LNCaP clone FGC (cell line): ENCODE measurements around the gene CSNK2A2.

Experiments used
- DNase-seq: peaks from one replicate; pipeline ENCODE4 v3.0.0-alpha.2; 2011; ENCODE audit warnings: low read depth
- H3K4me3 ChIP-seq: 2 replicates; pipeline ENCODE4 v1.5.1; 2011; ENCODE audit warnings: mild to moderate bottlenecking, low read depth, low read length, control low read depth
- TF ChIP-seq, protein P1 (sequence below): IDR thresholded peaks from 2 replicates; pipeline ENCODE4 v1.5.1; 2012; ENCODE audit warnings: mild to moderate bottlenecking; ENCODE audit not compliant: control insufficient read depth, insufficient read depth; ENCODE audit errors: extremely low read depth

Gene CSNK2A2

DNA sequence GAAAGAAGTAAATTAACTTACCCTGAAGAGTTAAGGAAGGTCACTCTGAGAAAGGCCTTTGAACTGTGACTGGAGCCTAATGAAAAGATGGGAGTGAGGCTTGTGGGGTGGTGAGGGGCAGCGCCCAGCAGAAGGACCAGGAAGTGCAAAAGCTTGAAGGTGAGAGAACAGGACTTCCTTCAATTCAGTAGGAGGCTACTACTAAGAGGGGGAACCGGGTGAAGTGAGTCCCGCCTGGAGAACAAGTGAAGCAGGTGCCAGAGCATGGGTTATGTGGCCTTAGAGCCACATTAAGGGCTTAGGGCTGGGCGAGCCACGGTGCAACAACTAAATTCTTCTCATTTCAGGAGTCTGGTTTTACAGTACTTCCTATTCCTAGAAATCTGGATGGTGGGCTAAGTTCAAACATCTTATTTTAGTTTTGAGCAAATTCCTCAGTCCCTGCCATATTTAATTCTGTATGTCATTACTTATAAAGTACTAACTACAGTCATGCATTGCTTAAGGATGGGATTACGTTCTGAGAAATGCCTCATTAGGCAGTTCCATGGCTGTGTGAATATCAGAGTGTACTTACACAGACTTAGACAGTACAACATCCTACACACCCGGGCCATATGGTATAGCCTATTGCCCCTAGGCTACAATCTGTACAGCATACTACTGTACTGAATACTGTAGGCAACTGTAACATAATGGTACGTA, 73.9 kb downstream of the CSNK2A2 start:
- no peak for DNase-seq
- no peak overlapping the region for H3K4me3 ChIP-seq
- TF ChIP-seq, protein P1, sequence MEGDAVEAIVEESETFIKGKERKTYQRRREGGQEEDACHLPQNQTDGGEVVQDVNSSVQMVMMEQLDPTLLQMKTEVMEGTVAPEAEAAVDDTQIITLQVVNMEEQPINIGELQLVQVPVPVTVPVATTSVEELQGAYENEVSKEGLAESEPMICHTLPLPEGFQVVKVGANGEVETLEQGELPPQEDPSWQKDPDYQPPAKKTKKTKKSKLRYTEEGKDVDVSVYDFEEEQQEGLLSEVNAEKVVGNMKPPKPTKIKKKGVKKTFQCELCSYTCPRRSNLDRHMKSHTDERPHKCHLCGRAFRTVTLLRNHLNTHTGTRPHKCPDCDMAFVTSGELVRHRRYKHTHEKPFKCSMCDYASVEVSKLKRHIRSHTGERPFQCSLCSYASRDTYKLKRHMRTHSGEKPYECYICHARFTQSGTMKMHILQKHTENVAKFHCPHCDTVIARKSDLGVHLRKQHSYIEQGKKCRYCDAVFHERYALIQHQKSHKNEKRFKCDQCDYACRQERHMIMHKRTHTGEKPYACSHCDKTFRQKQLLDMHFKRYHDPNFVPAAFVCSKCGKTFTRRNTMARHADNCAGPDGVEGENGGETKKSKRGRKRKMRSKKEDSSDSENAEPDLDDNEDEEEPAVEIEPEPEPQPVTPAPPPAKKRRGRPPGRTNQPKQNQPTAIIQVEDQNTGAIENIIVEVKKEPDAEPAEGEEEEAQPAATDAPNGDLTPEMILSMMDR = no peak

DNA sequence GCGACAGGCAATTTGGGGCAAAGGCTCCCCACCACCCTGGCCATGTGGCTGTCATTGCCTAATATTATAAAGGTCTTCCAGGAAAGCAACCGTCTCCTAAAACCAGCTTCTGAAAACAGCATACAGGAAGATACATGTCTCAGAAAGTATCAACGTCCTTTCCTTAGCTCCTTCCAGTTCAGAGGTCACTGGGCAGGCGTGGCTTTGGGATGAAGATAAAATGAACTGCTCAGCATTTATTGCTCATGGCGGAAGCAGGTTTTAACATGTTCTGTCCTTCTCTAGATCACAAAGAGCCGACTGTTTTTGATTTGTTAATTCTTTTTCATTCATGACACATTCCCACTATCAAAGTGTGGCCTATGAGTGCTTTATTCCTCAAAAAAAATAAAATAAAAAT, 76.8 kb downstream of the CSNK2A2 start:
- DNase-seq = no peak
- H3K4me3 ChIP-seq = no peak overlapping the region
- TF ChIP-seq, protein P1 = no peak

DNA sequence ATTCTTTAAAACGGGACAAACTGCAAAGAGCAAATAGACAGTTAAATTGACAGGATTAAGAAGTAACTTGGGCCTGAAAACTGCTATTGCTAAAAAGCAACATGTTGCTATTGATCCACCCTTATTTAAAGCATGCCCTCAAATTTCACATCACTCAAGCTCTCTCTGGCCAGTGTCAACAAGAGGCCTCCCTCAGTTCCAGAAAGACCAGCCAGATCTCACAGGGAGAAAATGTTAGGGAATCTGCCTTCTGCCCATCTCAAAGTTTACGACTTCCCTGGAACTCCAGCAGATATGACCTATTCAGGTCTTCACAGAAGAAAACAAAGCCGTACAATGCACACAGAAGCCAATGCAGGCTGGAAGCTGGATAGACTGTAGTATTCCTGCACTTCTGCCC, 77.7 kb downstream of the CSNK2A2 start:
- DNase-seq = no peak
- H3K4me3 ChIP-seq = no peak overlapping the region
- TF ChIP-seq, protein P1 = no peak

DNA sequence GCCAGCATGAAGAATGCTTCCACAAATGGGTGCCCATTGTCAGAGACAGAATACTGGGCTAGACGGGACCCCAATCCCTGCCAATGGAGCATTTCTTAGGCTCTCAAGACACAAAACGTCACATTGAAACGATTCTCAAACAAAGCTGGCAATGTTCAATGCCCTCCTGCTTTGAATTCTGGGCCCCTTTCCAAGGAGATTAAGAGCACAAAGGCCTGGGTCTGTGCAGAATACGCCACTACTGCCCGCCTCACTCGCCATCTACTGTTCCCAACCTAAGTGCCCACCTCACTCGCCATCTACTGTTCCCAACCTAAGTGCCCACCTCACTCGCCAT, 78.4 kb downstream of the CSNK2A2 start:
- TF ChIP-seq, protein P1 = no peak
- H3K4me3 ChIP-seq = no peak overlapping the region
- DNase-seq = no peak

DNA sequence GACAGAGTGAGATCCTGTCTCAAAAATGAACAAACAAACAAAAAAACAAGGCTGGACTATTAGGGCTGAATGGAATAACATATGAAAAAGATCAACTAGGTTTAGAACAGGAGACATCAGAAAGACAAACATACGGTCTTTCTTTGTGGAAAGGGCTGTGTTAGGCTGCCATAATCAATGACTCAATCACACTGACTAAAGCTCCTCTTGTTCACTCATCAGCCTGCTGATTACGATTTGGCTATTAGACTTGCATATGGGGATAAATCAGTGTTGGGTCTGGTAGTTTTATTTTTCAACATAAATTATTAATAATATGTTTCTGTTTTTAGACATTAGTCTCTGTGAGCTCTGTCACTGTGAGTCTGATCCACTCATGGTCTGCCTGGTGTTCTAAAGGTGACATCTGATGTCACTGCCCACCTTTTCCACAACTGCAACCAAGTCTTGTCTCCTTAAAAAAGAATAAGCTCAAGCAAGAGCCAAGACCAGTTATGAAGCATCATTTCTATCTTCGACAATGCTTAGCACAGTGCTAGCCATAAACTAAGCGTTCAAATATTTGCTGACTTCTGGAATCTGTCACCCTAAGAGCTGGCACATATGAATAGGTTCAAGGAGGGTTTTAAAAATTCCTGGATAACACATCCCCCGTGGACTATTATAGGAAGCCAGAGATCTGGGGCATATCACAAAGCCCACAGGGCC, 79.0 kb downstream of the CSNK2A2 start:
- no peak for DNase-seq
- TF ChIP-seq, protein P1 = no peak
- H3K4me3 ChIP-seq = no peak overlapping the region

DNA sequence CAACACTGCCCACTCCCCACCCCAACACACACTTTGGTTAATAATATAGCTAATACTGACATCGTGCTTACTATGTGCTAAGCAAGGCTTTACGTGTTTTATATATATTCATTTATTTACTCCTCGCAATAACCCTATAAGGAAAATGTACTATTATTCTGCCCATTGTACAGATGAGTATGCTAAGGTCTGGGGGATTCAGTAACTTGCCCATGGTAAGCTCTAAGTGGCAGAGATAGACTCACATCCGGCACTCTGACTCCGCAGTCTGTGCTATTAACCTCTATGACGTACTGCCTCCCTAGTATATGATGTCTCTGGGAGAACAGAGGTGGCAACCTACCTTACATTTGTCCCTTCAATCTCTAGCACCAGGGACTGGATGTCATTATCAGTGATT, 81.4 kb downstream of the CSNK2A2 start:
- no peak overlapping the region for H3K4me3 ChIP-seq
- DNase-seq = no peak
- TF ChIP-seq, protein P1 = no peak
